ENCODE results near the gene MECR.

MECR gene

DNA sequence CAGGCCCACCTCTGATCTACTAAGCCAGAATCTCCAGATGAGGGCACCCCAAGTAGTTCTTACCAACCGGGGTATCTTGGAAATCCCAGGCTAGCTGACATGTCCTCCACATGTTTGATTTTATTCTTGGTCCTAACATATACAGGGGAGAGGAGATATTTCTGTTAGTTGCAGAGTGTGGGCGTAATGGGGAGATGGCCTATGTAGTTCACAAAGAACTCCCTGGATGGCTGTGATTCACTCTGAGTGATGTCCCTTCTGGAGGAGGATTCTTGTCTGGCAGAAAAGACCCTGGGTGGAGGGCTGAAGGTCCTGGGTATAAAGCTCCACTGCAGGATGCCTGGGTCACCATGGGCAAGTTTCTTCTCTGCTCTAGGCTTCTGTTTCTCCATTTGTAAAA, 13.1 kb downstream of the MECR start:
- TF ChIP-seq, protein P1, sequence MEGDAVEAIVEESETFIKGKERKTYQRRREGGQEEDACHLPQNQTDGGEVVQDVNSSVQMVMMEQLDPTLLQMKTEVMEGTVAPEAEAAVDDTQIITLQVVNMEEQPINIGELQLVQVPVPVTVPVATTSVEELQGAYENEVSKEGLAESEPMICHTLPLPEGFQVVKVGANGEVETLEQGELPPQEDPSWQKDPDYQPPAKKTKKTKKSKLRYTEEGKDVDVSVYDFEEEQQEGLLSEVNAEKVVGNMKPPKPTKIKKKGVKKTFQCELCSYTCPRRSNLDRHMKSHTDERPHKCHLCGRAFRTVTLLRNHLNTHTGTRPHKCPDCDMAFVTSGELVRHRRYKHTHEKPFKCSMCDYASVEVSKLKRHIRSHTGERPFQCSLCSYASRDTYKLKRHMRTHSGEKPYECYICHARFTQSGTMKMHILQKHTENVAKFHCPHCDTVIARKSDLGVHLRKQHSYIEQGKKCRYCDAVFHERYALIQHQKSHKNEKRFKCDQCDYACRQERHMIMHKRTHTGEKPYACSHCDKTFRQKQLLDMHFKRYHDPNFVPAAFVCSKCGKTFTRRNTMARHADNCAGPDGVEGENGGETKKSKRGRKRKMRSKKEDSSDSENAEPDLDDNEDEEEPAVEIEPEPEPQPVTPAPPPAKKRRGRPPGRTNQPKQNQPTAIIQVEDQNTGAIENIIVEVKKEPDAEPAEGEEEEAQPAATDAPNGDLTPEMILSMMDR (IDR thresholded peaks at IDR 0.05), result no peak

DNA sequence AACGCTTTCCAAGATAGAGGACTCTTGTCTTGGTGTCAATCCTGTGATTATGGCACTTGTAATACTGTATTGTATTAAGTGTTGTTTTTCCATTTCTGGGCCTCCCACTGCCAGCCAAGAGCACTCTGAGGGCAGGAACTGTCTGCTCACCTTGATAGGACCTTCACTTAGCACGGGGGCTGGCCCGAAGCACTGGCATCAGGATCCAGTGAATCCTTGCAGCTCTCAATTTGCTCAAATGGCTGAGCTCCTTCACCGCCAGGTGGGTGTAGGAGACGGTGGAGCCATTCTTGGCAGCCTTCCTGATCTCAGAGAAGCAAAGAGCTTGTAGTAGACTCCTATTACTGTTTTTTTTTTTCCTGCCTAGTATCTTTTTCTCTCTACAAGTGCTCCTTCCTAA, 17.7 kb downstream of the MECR start:
- TF ChIP-seq, protein P1 (IDR thresholded peaks at IDR 0.05), result no peak

DNA sequence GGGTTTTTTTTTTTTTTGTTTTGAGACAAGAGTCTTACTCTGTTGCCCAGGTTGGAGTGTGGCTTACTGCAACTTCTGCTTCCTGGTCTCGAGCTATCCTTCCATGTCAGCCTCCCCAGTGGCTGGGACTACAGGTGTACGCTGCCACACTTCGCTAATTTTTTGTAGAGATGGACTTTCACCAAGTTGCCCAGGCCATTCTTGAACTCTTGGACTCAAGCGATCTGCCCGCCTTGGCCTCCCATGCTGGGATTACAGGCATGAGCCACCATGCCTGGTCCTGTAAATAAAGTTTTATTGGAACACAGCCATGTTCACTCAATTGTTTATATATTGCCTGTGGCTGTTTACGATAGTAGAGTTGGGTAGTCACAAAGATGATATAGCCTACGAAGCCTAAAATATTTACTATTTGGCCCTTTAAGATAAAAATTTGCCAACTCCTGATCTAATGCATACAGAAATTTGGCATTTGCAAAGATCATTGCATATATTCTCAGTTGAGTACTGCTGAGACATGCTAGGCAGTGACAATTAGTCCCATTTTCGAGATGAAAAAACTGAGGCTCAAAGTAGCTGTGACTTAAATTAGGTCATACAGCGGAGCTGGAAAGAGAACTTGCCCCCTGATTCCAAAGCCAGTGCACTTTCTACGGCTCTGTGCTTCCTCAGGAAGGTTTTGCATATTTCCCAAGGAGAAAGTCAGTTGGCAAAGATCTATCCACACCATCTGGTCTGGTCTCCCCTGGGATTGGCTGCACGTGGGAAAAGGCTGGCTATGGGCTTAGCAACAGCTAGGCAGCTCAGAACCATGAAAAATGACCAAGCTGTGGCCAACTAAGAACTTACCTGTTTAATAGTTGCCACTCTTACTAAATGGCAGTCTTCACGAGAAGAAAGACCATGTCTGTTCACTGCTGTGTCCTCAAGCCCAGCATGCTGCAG, 19.4 kb downstream of the MECR start:
- TF ChIP-seq, protein P1 (IDR thresholded peaks at IDR 0.05), result no peak

DNA sequence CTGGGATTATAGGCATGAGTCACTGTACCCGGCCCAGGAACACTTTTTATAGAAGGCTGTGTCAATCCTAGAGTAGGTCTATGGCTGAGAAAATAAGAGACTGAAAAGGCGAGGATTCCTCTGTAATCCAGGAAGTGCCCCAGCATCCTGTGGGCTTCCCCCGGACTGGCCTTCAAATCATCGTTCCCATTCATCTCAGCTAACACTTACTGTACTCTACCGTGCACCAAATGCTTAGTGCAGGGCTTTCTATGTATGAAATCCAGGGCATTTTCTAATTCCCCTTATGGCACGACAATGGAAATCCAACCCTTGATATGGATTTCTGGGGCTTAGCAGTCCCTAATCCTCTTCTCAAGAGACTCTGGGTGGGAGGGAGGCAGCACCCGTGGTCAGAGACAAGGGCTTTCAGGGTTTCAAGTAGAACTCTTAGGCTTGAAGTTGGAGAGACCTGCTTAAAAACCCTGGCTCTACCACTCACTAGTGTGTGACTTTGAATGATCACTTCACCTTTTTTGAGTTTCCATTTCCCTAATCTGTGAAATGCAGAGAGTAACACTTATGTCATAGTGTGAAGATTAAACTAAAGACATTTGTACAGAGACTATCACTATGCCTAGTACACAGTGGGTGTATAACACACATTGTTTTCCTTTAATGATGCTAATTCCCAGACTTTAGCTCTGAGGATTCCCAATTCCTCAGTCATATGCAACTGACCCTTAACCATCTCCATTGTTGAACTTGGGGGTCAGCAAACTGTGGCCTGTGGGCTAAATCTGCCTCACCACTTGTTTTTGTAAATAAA, 20.3 kb downstream of the MECR start:
- TF ChIP-seq, protein P1 (IDR thresholded peaks at IDR 0.05), result no peak

DNA sequence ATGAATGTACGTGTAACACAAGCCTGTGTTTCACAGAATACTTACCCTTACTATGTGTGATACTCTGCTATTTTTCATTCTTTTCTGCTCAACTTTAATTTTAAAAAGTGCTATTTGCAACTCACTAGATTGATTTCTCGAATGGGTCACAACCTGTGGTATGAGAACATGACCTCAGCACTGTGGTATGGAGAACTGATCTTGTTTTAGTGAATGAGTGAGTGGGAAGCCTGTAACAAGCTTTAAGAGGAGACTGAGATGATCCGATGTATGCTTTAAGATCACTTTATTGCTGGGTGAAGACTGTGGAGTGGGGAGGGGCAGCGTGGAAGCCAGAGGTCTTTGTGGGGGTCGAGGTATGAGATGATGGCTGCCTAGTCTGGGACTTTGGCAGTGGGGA, 21.6 kb downstream of the MECR start:
- TF ChIP-seq, protein P1 (IDR thresholded peaks at IDR 0.05), result no peak

DNA sequence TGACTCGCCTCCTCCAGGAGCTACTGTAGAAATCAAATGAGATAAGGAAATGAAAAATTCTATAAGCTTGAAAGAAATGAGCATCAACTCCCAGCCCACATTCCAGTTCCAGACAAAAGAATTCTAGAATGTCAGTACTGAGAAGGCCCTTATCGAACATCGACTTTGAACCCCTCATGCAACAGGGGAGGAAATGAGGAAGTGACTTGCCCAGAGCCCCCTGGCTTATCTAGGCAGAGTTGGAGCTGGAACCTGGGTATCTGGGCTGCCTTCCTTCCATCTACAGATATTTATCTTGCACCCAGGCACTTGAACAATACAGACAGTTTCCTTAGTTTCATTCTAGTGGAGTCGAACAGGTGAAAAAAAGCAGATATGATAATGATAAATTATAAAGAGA, 22.3 kb downstream of the MECR start:
- TF ChIP-seq, protein P1 (IDR thresholded peaks at IDR 0.05), result no peak

DNA sequence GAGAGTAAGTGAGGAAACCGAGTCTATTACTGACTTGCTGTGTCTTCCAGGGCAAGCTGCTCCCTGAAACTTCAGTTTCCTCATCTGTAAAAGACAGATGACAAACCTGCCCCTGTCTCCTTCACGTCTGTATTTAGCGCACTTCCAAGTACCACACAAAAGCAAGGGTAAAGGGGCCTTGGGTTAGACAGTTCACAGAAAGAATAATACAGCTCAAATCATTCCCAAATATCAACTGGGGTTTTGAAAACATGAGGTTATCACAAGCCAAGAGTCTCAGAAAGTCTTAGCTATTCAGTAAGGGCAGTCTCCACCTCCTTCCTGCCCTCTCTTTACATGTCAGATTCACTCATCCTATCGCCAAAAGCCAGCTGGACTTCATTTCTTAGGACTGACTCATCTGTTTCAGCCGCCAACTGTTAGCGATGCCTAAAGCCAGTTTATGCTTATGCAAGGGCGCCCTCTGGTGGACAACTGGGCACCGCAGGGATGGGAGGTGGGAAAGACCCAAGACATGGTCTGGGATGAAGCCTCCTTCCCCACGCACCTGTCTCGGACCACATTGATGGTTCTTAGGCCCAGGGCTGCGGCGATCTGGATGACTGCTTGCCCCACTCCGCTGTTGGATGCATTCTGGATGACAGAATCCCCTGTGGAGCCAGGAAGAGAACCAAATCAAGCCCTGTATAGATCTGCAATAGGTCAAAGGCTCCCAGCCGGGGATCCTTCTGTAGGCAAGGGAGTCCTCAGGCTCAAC, 28.0 kb downstream of the MECR start:
- TF ChIP-seq, protein P1 (IDR thresholded peaks at IDR 0.05), result peak; percentile 99

All from LNCAP (cell line).